HG02943 (cell line): ENCODE data around the gene ANXA11.
"Not testable (repeated sequence)": the region's sequence is repeated elsewhere in the genome, so short reads cannot be mapped to it uniquely, and the experiment has no call there.

Source experiments
- ATAC-seq: cut with Tn5 transposase; IDR thresholded peaks from one replicate; pipeline ENCODE4 v1.9.1; 2021; ENCODE audit warnings: mild to moderate bottlenecking, low read depth, moderate library complexity; ENCODE audit not compliant: unreplicated experiment

ANXA11 gene

DNA sequence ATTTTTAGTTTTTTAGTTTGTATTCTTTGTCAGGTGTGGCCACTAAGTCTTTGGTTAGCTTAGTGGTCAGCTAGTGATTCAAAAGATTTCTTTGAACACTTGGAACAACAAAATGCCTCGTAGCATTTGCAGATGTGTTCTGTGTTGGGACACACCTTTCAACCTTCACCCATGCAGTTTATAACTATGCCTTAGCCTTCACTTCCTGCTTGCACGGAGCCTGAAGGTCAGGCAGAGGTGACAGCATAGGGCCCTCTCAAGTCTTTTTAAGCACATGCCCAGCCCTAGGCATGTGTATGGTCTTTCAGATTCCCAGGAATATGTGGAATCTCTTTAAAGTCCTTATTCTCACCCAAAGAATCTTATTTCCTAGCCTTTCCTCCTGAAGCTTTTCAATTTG, 55.2 kb downstream of the ANXA11 start:
- ATAC-seq: no peak

DNA sequence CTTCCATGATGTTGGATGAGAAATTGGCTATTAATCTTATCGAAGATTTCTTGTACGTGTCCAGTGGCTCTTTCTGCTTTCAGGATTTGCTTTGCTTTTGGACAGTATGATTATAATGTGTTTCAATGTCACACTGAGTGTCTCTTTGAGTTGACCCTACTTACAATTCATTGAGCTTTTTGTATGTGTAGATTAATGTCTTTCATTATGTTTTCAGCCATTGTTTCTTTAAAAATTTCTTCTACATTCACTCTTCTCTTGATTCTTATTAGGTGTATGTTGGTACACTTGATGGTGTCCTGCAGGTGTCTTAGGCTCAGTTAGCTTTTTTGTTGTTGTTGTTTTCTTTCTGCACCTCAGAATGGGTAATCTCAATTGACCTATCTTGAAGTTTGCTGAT, 56.2 kb downstream of the ANXA11 start:
- ATAC-seq: no peak

GRCh38 chr10:80148166-80148805, 57.1 kb downstream of the ANXA11 start:
- no peak for ATAC-seq

GRCh38 chr10:80146918-80147317, 58.4 kb downstream of the ANXA11 start:
- ATAC-seq: no peak

GRCh38 chr10:80145406-80146308, 59.7 kb downstream of the ANXA11 start:
- ATAC-seq: not testable (repeated sequence)

DNA sequence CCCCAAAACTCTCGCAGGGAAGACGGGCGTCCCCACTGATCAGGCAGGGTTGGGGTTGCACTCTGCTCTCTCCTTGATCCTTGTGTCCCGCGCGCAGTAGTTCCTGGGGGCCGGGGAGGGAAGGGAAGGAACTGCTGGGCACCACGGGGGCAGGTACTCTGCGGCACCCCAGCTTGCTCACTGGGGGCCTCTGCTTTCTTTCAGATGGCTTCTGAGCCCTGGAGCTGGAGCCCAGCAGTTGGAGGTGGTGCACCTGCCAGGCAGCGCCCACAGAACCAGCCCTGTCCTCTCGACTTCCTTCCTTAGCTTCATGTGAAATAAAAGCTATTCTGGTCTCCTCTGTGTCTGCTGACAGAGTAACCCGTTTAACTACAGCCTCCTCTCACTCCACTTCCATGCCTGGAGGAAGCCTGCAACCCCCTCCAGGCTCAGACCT, 60.6 kb downstream of the ANXA11 start:
- ATAC-seq: peak; percentile 40

DNA sequence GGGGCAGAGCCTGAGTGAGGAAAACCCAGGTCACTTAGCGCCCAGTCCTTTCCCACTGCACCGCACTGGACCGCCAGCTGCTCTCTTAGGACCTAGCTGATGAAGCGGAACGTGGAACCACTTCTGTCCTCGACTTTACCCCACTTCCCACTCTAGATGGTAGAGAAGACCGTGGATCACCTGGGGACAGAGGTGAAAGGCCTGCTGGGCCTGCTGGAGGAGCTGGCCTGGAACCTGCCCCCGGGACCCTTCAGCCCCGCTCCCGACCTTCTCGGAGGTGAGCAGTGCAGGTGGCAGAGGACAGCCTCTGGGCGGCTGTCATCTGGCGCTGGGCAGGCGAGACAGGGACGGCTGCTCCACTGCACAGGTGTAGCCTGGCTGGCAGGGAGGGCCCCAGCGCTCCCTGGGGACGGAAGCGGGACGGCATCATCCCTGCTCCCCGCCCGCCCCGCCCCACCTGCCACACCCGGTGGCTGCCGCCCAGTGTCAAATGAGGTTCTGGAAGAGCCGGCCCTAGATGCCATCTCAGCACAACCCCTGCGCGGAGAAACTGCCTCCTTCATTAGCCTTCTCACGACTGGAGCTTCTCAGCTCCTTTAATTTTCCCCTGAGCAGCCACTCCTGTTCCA, 61.2 kb downstream of the ANXA11 start:
- ATAC-seq: peak; percentile 57

GRCh38 chr10:80141696-80142460, 63.5 kb downstream of the ANXA11 start:
- ATAC-seq: no peak

DNA sequence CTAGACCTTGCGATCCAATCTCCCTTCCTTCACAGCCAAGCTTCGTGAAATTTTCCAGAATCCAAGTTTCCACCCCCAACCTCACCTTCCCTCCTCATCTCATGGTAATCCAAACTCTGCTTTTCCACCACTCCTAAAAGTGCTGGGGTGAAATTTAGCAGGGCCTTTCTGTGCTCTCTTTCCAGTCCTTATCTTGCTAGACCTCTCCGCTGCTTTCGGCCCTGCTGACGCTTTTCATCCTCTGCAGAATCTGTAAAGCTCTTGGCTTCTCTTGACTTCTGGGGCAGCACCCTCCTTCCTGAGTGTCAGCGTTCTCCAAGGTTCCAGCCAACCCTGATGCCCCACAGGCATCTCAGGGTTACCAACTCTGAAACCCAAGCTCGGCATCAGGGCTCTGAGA, 65.1 kb downstream of the ANXA11 start:
- ATAC-seq: no peak

- no peak for ATAC-seq
Observed at GRCh38 chr10:80139265-80139664, 66.1 kb downstream of the ANXA11 start.

DNA sequence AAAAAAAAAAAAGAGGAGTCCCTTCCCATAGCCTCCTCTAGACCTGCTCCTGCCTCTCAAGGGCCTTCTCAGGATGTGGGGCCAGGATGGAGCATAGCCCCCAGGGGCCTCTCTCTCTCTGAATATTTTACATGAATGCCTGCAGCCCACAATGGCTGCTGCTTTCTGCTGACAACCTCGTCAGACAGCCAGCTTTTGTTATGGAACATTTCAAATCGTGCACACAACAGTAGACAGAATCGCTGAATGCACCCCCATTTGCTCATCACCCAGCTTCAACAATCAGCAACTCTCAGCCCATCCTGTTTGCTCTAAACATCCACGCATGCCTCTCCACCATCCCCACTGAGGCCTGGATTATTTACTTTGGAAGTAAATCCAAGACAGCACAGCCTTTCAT, 67.4 kb downstream of the ANXA11 start:
- ATAC-seq: no peak

- ATAC-seq: no peak
Observed at GRCh38 chr10:80137031-80137862, 68.1 kb downstream of the ANXA11 start.

DNA sequence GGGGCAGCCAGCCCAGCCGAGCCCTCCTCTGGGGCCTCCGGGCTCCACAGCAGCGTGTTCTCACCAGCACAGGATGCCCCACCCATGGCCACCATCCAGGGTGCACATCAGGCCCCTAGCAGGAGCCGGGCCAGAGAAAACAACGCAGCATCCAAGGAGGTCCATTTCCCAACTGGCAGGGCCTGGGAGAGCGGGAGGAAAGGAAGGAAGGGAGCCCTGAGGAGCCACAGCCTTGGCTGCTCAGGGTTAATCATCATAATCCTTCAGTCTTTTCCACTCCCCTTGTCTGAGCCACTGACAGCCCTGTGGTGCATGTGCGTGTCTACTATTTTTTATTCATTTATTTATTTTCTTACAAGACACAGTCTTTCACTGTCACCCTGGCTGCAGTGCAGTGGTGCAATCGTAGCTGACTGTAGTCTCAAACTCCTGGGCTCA, 69.2 kb downstream of the ANXA11 start:
- ATAC-seq: no peak

GRCh38 chr10:80133687-80134086, 71.7 kb downstream of the ANXA11 start:
- ATAC-seq: not testable (repeated sequence)

GRCh38 chr10:80133206-80133605, 72.1 kb downstream of the ANXA11 start:
- ATAC-seq: no peak

GRCh38 chr10:80132299-80133139, 72.8 kb downstream of the ANXA11 start, which contains the start of gene PLAC9:
Gene PLAC9, plus strand, starts transcription at chr10:80132730. Its CDS starts 33 bp downstream, at chr10:80132763.
- no peak for ATAC-seq

DNA sequence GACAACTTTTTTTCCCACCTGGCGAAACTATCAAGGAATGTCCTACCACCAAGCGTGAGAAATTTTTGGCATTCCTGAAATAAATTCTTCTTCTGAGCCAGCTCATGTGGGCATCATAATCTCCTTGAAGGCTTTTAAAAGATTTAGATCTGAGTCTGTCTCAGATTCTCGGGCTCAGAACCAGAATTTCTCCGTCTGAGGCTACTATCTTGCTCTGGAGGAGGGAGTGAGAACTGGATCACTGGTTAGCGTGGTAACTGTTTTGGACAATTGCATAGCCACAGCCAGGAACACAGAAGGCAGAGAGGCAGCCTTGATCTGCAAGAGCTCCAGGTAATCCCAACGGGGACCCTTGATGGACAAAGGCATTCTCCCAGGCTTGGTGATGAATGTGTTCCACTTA, 73.8 kb downstream of the ANXA11 start:
- no peak for ATAC-seq

GRCh38 chr10:80126876-80127275, 78.5 kb downstream of the ANXA11 start:
- ATAC-seq: no peak

GRCh38 chr10:80122746-80123145, 82.6 kb downstream of the ANXA11 start:
- ATAC-seq: no peak
